Karpas-422 (cell line): ENCODE results near the gene BCL3. TPM values are rescaled to one million over a fixed set of nuclear protein-coding genes. Genes with fewer than 3 reads are reported as not detected.

Experiments
- DNase-seq: peaks from one replicate; pipeline ENCODE4 v3.0.0-alpha.2; 2015
- H2AFZ ChIP-seq: fragments of 200-600 bp; sonication (generic); 2 replicates; pipeline ENCODE4 v1.6.1; 2014; ENCODE audit warnings: antibody characterized with exemption, low read length, mixed read lengths
- H3K27ac ChIP-seq: fragments of 200-600 bp; sonication (generic); 2 replicates; pipeline ENCODE4 v1.5.1; 2014; ENCODE audit warnings: mild to moderate bottlenecking, low read length, moderate library complexity
- H3K27me3 ChIP-seq: fragments of 200-600 bp; sonication (generic); 2 replicates; pipeline ENCODE4 v1.6.1; 2014; ENCODE audit warnings: low read length, mixed read lengths
- H3K36me3 ChIP-seq: fragments of 200-600 bp; sonication (generic); 2 replicates; pipeline ENCODE4 v1.6.1; 2014; ENCODE audit warnings: low read length, mixed read lengths; ENCODE audit not compliant: insufficient read depth
- H3K4me1 ChIP-seq: fragments of 200-600 bp; sonication (generic); 2 replicates; pipeline ENCODE4 v1.6.1; 2014; ENCODE audit warnings: mild to moderate bottlenecking, low read length, mixed read lengths
- H3K4me2 ChIP-seq: fragments of 200-600 bp; sonication (generic); 2 replicates; pipeline ENCODE4 v1.6.1; 2014; ENCODE audit warnings: low read length, low read depth, mild to moderate bottlenecking; ENCODE audit not compliant: poor library complexity, severe bottlenecking
- H3K4me3 ChIP-seq: fragments of 200-600 bp; sonication (generic); 2 replicates; pipeline ENCODE4 v1.5.1; 2014; ENCODE audit warnings: mild to moderate bottlenecking, antibody characterized with exemption, low read length, mixed read lengths
- H3K79me2 ChIP-seq: fragments of 200-600 bp; sonication (generic); 2 replicates; pipeline ENCODE4 v1.6.1; 2014; ENCODE audit warnings: mild to moderate bottlenecking, low read length, mixed read lengths
- H3K9ac ChIP-seq: fragments of 200-600 bp; sonication (generic); 2 replicates; pipeline ENCODE4 v1.6.0; 2014; ENCODE audit warnings: low read length
- H3K9me2 ChIP-seq: fragments of 200-600 bp; sonication (generic), shearing (Covaris generic); replicated peaks from 2 replicates; pipeline ENCODE4 v1.6.0; 2014; ENCODE audit warnings: mild to moderate bottlenecking, low read length, moderate library complexity; ENCODE audit not compliant: insufficient read depth
- H3K9me3 ChIP-seq: fragments of 300-700, 200-600 bp; sonication (generic); 2 replicates; pipeline ENCODE4 v1.6.1; 2014; ENCODE audit warnings: low read length, mixed read lengths
- H4K20me1 ChIP-seq: fragments of 200-600 bp; sonication (generic); 2 replicates; pipeline ENCODE4 v1.6.1; 2014; ENCODE audit warnings: mild to moderate bottlenecking, antibody characterized with exemption, low read length, low read depth; ENCODE audit not compliant: insufficient read depth
- total RNA-seq: library from RNA; depleted of rRNA; stranded (reverse); fragments of >200 nt; shearing (Covaris generic); gene quantifications from 2 replicates; pipeline ENCODE4 v1.2.3, GENCODE V29; 2014; ENCODE audit warnings: low replicate concordance

The BCL3 gene
- total RNA-seq, 1 experiment from 2014 or later, result not detected

- no peaks in the 10 kb centered on the region for H3K79me2 ChIP-seq
- peak overlapping the region; percentile 59 for H3K4me2 ChIP-seq
- peaks cover 25% of the 10 kb centered on the region for H3K4me1 ChIP-seq
- DNase-seq, result no peak
- H3K9me3 ChIP-seq, result no peaks in the 10 kb centered on the region
- no peak overlapping the region for H3K9ac ChIP-seq
- H3K4me3 ChIP-seq, result no peak overlapping the region
- H3K27ac ChIP-seq, result no peak overlapping the region
- H3K9me2 ChIP-seq, result no peaks in the 10 kb centered on the region
- no peaks in the 10 kb centered on the region for H3K36me3 ChIP-seq
- H3K27me3 ChIP-seq, result no peaks in the 10 kb centered on the region
- no peaks in the 10 kb centered on the region for H4K20me1 ChIP-seq
- no peak overlapping the region for H2AFZ ChIP-seq
Observed at GRCh38 chr19:44749292-44749691, 784 bp downstream of the BCL3 start.

GRCh38 chr19:44749994-44750393 lies 1.5 kb downstream of the BCL3 start:
- Histone ChIP-seq H2AFZ (no peak overlapping the region), H3K36me3 (no peaks in the 10 kb centered on the region), H3K9me2 (no peaks in the 10 kb centered on the region), H3K4me2 (no peak overlapping the region), H3K9me3 (no peaks in the 10 kb centered on the region), H3K4me1 (peaks cover 32% of the 10 kb centered on the region), H3K9ac (no peak overlapping the region), H3K27me3 (no peaks in the 10 kb centered on the region), H3K4me3 (no peak overlapping the region), H3K27ac (no peak overlapping the region), H4K20me1 (no peaks in the 10 kb centered on the region), H3K79me2 (no peaks in the 10 kb centered on the region)
- no peak for DNase-seq

GRCh38 chr19:44752123-44752815 lies 3.8 kb downstream of the BCL3 start:
- Histone ChIP-seq H3K9me3 (no peaks in the 10 kb centered on the region), H3K9ac (no peak overlapping the region), H3K27ac (no peak overlapping the region), H4K20me1 (no peaks in the 10 kb centered on the region), H3K4me3 (no peak overlapping the region), H3K36me3 (no peaks in the 10 kb centered on the region), H3K9me2 (no peaks in the 10 kb centered on the region), H3K79me2 (no peaks in the 10 kb centered on the region), H3K4me2 (no peak overlapping the region), H2AFZ (no peak overlapping the region), H3K27me3 (no peaks in the 10 kb centered on the region), H3K4me1 (peaks cover 34% of the 10 kb centered on the region)
- DNase-seq, result no peak

- no peaks in the 10 kb centered on the region for H3K27me3 ChIP-seq
- no peak overlapping the region for H3K9ac ChIP-seq
- no peaks in the 10 kb centered on the region for H3K9me2 ChIP-seq
- H3K79me2 ChIP-seq, result no peaks in the 10 kb centered on the region
- no peak overlapping the region for H3K27ac ChIP-seq
- H4K20me1 ChIP-seq, result no peaks in the 10 kb centered on the region
- no peak overlapping the region for H3K4me2 ChIP-seq
- peaks cover 26% of the 10 kb centered on the region for H3K4me1 ChIP-seq
- H2AFZ ChIP-seq, result no peak overlapping the region
- H3K4me3 ChIP-seq, result no peak overlapping the region
- no peaks in the 10 kb centered on the region for H3K9me3 ChIP-seq
- H3K36me3 ChIP-seq, result no peaks in the 10 kb centered on the region
- peak; percentile 56 for DNase-seq
Observed at GRCh38 chr19:44752816-44753625, 4.5 kb downstream of the BCL3 start.

GRCh38 chr19:44753626-44753931 lies 5.1 kb downstream of the BCL3 start:
- no peaks in the 10 kb centered on the region for H3K36me3 ChIP-seq
- H4K20me1 ChIP-seq, result no peaks in the 10 kb centered on the region
- H3K4me2 ChIP-seq, result no peak overlapping the region
- no peaks in the 10 kb centered on the region for H3K9me3 ChIP-seq
- H3K9me2 ChIP-seq, result no peaks in the 10 kb centered on the region
- peak overlapping the region; percentile 48; the same call in 1 of the 2 replicates for H3K4me3 ChIP-seq
- H2AFZ ChIP-seq, result no peak overlapping the region
- no peaks in the 10 kb centered on the region for H3K27me3 ChIP-seq
- DNase-seq, result no peak
- no peaks in the 10 kb centered on the region for H3K79me2 ChIP-seq
- peak overlapping the region; percentile 62; the same call in 1 of the 2 replicates for H3K9ac ChIP-seq
- peaks cover 25% of the 10 kb centered on the region for H3K4me1 ChIP-seq
- H3K27ac ChIP-seq, result no peak overlapping the region

GRCh38 chr19:44753932-44754749 lies 5.6 kb downstream of the BCL3 start:
- Histone ChIP-seq H3K9me2 (no peaks in the 10 kb centered on the region), H3K27me3 (no peaks in the 10 kb centered on the region), H3K4me1 (peaks cover 25% of the 10 kb centered on the region), H3K9ac (peak overlapping the region; percentile 62), H2AFZ (peak overlapping the region; percentile 96), H3K79me2 (no peaks in the 10 kb centered on the region), H3K36me3 (no peaks in the 10 kb centered on the region), H3K4me3 (peak overlapping the region; percentile 48), H4K20me1 (no peaks in the 10 kb centered on the region), H3K4me2 (peak overlapping the region; percentile 59), H3K27ac (no peak overlapping the region), H3K9me3 (no peaks in the 10 kb centered on the region)
- DNase-seq, result peak; percentile 74

- Histone ChIP-seq H3K4me3 (peak overlapping the region; percentile 48), H3K79me2 (no peaks in the 10 kb centered on the region), H2AFZ (peak overlapping the region; percentile 96), H3K27me3 (no peaks in the 10 kb centered on the region), H4K20me1 (no peaks in the 10 kb centered on the region), H3K4me2 (peak overlapping the region; percentile 59), H3K4me1 (peaks cover 25% of the 10 kb centered on the region), H3K27ac (no peak overlapping the region), H3K36me3 (no peaks in the 10 kb centered on the region), H3K9ac (peak overlapping the region; percentile 62), H3K9me2 (no peaks in the 10 kb centered on the region), H3K9me3 (no peaks in the 10 kb centered on the region)
- no peak for DNase-seq
Observed at GRCh38 chr19:44754750-44755080, 6.2 kb downstream of the BCL3 start.

GRCh38 chr19:44755219-44755618 lies 6.7 kb downstream of the BCL3 start:
- Histone ChIP-seq H3K9me2 (no peaks in the 10 kb centered on the region), H3K4me1 (peaks cover 25% of the 10 kb centered on the region), H3K9me3 (no peaks in the 10 kb centered on the region), H3K79me2 (no peaks in the 10 kb centered on the region), H3K9ac (peak overlapping the region; percentile 62), H3K27me3 (no peaks in the 10 kb centered on the region), H4K20me1 (no peaks in the 10 kb centered on the region), H3K36me3 (no peaks in the 10 kb centered on the region), H3K4me2 (peak overlapping the region; percentile 59), H3K4me3 (no peak overlapping the region; the same call in 1 of the 2 replicates), H2AFZ (no peak overlapping the region), H3K27ac (no peak overlapping the region)
- DNase-seq, result no peak
